HepG2 (cell line): ENCODE results near the gene ADD2. TPM values are rescaled to one million over a fixed set of nuclear protein-coding genes. Genes with fewer than 3 reads are reported as not detected.

Experiments used
- ATAC-seq: fragments of 200-7000 bp; cut with Tn5 transposase; 3 replicates; pipeline ENCODE4 v1.9.1; 2020; ENCODE audit warnings: mild to moderate bottlenecking, moderate library complexity
- BruUV-seq: library from RNA; stranded (reverse); fragments of 400-500 nt; replicated peaks from 2 replicates; lab custom pipeline; 2021; lab: Mats Ljungman, UMichigan
- CTCF ChIA-PET: fragments of 300-600 bp; formaldehyde crosslinking; extraction: SDS; loops from one replicate; lab custom pipeline; 2021; ENCODE audit warnings: low total read pairs, inconsistent platforms, low intra/inter-chr PET ratio; lab: Yijun Ruan, JAX
- POLR2A ChIA-PET: fragments of 350-600 bp; sonication (Branson Sonifier 250); formaldehyde crosslinking; loops from one replicate; lab custom pipeline; 2020; ENCODE audit warnings: antibody characterized with exemption, inconsistent platforms; lab: Yijun Ruan, JAX
- DNase-seq: peaks from one replicate; pipeline ENCODE4 v3.0.0-alpha.2; 2015; ENCODE audit warnings: low spot score
- FAIRE-seq: peaks from 3 replicates; lab custom pipeline; 2011; peaks lifted over from hg19 to GRCh38; lab: Jason Lieb, UNC
- H2AFZ ChIP-seq: one replicate; pipeline ENCODE4 v1.6.1; 2011; ENCODE audit warnings: low read length, inconsistent platforms
- H3K27ac ChIP-seq: fragments of 300-600 bp; 3 replicates; pipeline ENCODE4 v1.8.0; 2011; ENCODE audit warnings: mixed run types, mild to moderate bottlenecking, mixed read lengths, low read length, inconsistent platforms; ENCODE audit not compliant: insufficient read depth; ENCODE audit errors: extremely low read length
- H3K27me3 ChIP-seq, 2 experiments: fragments of 200-600 bp in 1 of 2; 2 replicates in 1 of 2; 3 replicates in 1 of 2; pipeline versions ENCODE4 v1.6.0 to v1.8.0; 2011; ENCODE audit warnings: low read length in 2 of 2, mild to moderate bottlenecking in 2 of 2, moderate library complexity in 2 of 2, inconsistent platforms in 1 of 2; ENCODE audit not compliant: insufficient read depth in 2 of 2, control insufficient read depth in 1 of 2
- H3K36me3 ChIP-seq, 2 experiments: fragments of 200-600 bp in 1 of 2; replicated peaks in 1 of 2; 2 replicates in 1 of 2; 3 replicates in 1 of 2; pipeline versions ENCODE4 v1.5.1 to v1.8.0; 2011; ENCODE audit warnings: low read length in 2 of 2, inconsistent platforms in 1 of 2; ENCODE audit not compliant: insufficient read depth in 2 of 2, control insufficient read depth in 1 of 2
- H3K4me1 ChIP-seq: 2 replicates; pipeline ENCODE4 v1.5.1; 2012; ENCODE audit warnings: low read length, inconsistent platforms; ENCODE audit not compliant: insufficient read depth
- H3K4me2 ChIP-seq: 2 replicates; pipeline ENCODE4 v1.6.0; 2011; ENCODE audit warnings: low read depth, low read length, inconsistent platforms
- H3K4me3 ChIP-seq, 3 experiments: fragments of 200-600 bp in 1 of 3; sonication (generic), shearing (Covaris generic) in 1 of 3; replicated peaks in 1 of 3; 2 replicates each; pipeline ENCODE4 v1.5.1; 2011 to 2016; ENCODE audit warnings: low read length in 3 of 3, inconsistent platforms in 2 of 3, low read depth in 2 of 3, mild to moderate bottlenecking in 2 of 3, control low read depth in 1 of 3, mixed read lengths in 1 of 3; ENCODE audit not compliant: insufficient read depth in 1 of 3
- H3K79me2 ChIP-seq: one replicate; pipeline ENCODE4 v1.6.1; 2011; ENCODE audit warnings: low read length, inconsistent platforms; ENCODE audit not compliant: insufficient read depth
- H3K9ac ChIP-seq: 2 replicates; pipeline ENCODE4 v1.6.0; 2011; ENCODE audit warnings: mild to moderate bottlenecking, low read depth, low read length, inconsistent platforms; ENCODE audit not compliant: insufficient read depth
- H3K9me3 ChIP-seq: 2 replicates; pipeline ENCODE4 v1.5.1; 2012; ENCODE audit warnings: mild to moderate bottlenecking, low read length
- H4K20me1 ChIP-seq: 2 replicates; pipeline ENCODE4 v1.6.0; 2011; ENCODE audit warnings: inconsistent platforms, mild to moderate bottlenecking, low read length, moderate library complexity; ENCODE audit not compliant: insufficient read depth
- CTCF ChIP-seq: sonication (generic); formaldehyde crosslinking; IDR thresholded peaks from 2 replicates; pipeline ENCODE4 v1.5.0; 2020; ENCODE audit warnings: mild to moderate bottlenecking, missing genetic modification reagents, moderate library complexity
- HMGXB4 ChIP-seq, 2 experiments: sonication (generic) in 1 of 2; formaldehyde crosslinking in 1 of 2; IDR thresholded peaks; 2 replicates each; pipeline versions ENCODE4 v1.4.0 to v1.6.1; 2018 to 2020; ENCODE audit warnings: missing genetic modification reagents in 2 of 2, borderline replicate concordance in 1 of 2, low read depth in 1 of 2, mild to moderate bottlenecking in 1 of 2, missing biosample characterization in 1 of 2
- PCBP1 ChIP-seq: fragments of 200-400 bp; formaldehyde crosslinking; IDR thresholded peaks from 2 replicates; pipeline ENCODE4 v1.6.1; 2017; ENCODE audit warnings: mild to moderate bottlenecking, low read depth, low read length, borderline replicate concordance
- SAP130 ChIP-seq: IDR thresholded peaks from 2 replicates; pipeline ENCODE4 v1.6.1; 2016; ENCODE audit warnings: low read depth
- SMC3 ChIP-seq: IDR thresholded peaks from 2 replicates; pipeline ENCODE4 v1.6.1; 2011; ENCODE audit warnings: low read length, improper control_type of control experiment
- STAG1 ChIP-seq: sonication (generic); formaldehyde crosslinking; IDR thresholded peaks from 2 replicates; pipeline ENCODE4 v1.4.0; 2020; ENCODE audit warnings: missing genetic modification reagents
- STAT5B ChIP-seq: sonication (generic); formaldehyde crosslinking; IDR thresholded peaks from 2 replicates; pipeline ENCODE4 v1.4.0; 2020; ENCODE audit warnings: missing genetic modification reagents
- XRCC5 ChIP-seq: fragments of 200-400 bp; formaldehyde crosslinking; optimal IDR thresholded peaks from 2 replicates; pipeline ENCODE3; 2017; ENCODE audit warnings: mild to moderate bottlenecking, low read length
- ZNF382 ChIP-seq: sonication (generic); formaldehyde crosslinking; IDR thresholded peaks from 2 replicates; pipeline ENCODE4 v1.5.0; 2020; ENCODE audit warnings: missing genetic modification reagents, mild to moderate bottlenecking, borderline replicate concordance
- ZNF431 ChIP-seq: sonication (generic); formaldehyde crosslinking; IDR thresholded peaks from 2 replicates; pipeline ENCODE4 v1.9.0; 2022; ENCODE audit warnings: missing genetic modification reagents, low read depth, mild to moderate bottlenecking, borderline replicate concordance
- WGBS: methylation state at CpG from one replicate; pipeline ENCODE4 v1.1.6; 2017; ENCODE audit warnings: low lambda C conversion rate; 5-methylcytosine and 5-hydroxymethylcytosine counted together
- in situ Hi-C: cut with HindIII; loops from 2 replicates; pipeline ENCODE4 v1.10.0; 2017; ENCODE audit warnings: low pct_unique_long_range_greater_than_20kb; ENCODE audit not compliant: extremely low pct_ligation_motif_present
- intact Hi-C: fragments of 100-400 bp; cut with micrococcal nuclease; formaldehyde crosslinking; loops from one replicate; pipeline ENCODE4 v1.10.0; 2022; ENCODE audit not compliant: unreplicated experiment
- polyA plus RNA-seq, 8 experiments: library from polyadenylated mRNA; depleted of rRNA in 3 of 8; stranded (reverse) in 7 of 8; unstranded in 1 of 8; fragments of >200 nt; fragmentation: Illumina TruSeq in 4 of 8; extraction: Trizol in 4 of 8; gene quantifications; 2 replicates each; pipeline versions ENCODE4 v1.2.1 to v1.2.3, GENCODE V29; 2011 to 2016; ENCODE audit warnings: low read depth in 4 of 8, missing spikeins in 1 of 8, mixed read lengths in 1 of 8; ENCODE audit not compliant: insufficient read depth in 1 of 8
- total RNA-seq, 5 experiments: library from RNA; depleted of rRNA; stranded (reverse); fragments of >200 nt; fragmentation: Illumina TruSeq; extraction: Trizol; gene quantifications; 2 replicates each; pipeline ENCODE4 v1.2.3, GENCODE V29; 2016; ENCODE audit warnings: low read depth in 1 of 5

ADD2 gene
- total and polyA plus RNA-seq, 2 of the 13 experiments (the other 11 are each of a cell fraction or from before 2014, with no cell fraction given) = 0.05 to 0.13 TPM

- H3K4me1 ChIP-seq = no peaks in the 10 kb centered on the region
- in situ Hi-C loops = loop anchor here (5.0 kb wide), 1 partner anchor 273 kb away; no protein-coding TSS in a partner anchor
- peaks cover 3 to 42% of the 10 kb centered on the region in 2 experiments for H3K27me3 ChIP-seq
- H3K4me3 ChIP-seq = no peak overlapping the region
- TF ChIP-seq ZNF431 (CRISPR knock-in tag) = 0 out of 2 replicates have a peak, but pooled peaks have one; percentile 28
- peak; percentile 83 for TF ChIP-seq STAG1 (CRISPR knock-in tag)
- TF ChIP-seq ZNF382 (CRISPR knock-in tag) = no peak
- TF ChIP-seq HMGXB4 (CRISPR knock-in tag; IDR thresholded peaks at IDR 0.05; ENCODE audit: borderline replicate concordance in 1 of 2, low read depth in 1 of 2) = peak in 1 of 2 experiments; percentile 30; a peak in 1 of 4 replicates
- peak; percentile 78 for TF ChIP-seq CTCF (CRISPR knock-in tag)
- TF ChIP-seq SMC3 = peak; percentile 39; the same call in 1 of the 2 replicates
- no peak for TF ChIP-seq PCBP1
- TF ChIP-seq XRCC5 = peak; percentile 26
- no peak for TF ChIP-seq STAT5B (CRISPR knock-in tag)
- 0 out of 2 replicates have a peak, but pooled peaks have one; percentile 17 for TF ChIP-seq SAP130 (CRISPR knock-in tag)
- TF ChIP-seq, all 625 proteins: peak for 7
- FAIRE-seq (peak; percentile 81), DNase-seq (peak; percentile 32), ATAC-seq (peak; percentile 70; the same call in 2 of the 3 replicates)
- Histone ChIP-seq H3K27ac (no peak overlapping the region), H3K9me3 (no peaks in the 10 kb centered on the region), H3K79me2 (no peaks in the 10 kb centered on the region), H4K20me1 (no peaks in the 10 kb centered on the region), H2AFZ (no peak overlapping the region), H3K9ac (no peak overlapping the region), H3K4me2 (no peak overlapping the region), H3K36me3 (no peaks in the 10 kb centered on the region)
- intact Hi-C loops = no loop called here
- CTCF ChIA-PET = interaction anchor here (4.4 to 5.3 kb wide), 2 partner anchors 61 to 273 kb away, joined by 29 to 66 read pairs; partner anchors contain the start of gene TGFA
- POLR2A ChIA-PET = no interaction called here
- BruUV-seq = no TSS peak
- 5% methylated on average over 2 of the region's 2 CpGs for WGBS
Observed at GRCh38 chr2:70615222-70615621, 152.8 kb downstream of the ADD2 start.
